ENCODE measurements around the gene ZDHHC21.

DNA sequence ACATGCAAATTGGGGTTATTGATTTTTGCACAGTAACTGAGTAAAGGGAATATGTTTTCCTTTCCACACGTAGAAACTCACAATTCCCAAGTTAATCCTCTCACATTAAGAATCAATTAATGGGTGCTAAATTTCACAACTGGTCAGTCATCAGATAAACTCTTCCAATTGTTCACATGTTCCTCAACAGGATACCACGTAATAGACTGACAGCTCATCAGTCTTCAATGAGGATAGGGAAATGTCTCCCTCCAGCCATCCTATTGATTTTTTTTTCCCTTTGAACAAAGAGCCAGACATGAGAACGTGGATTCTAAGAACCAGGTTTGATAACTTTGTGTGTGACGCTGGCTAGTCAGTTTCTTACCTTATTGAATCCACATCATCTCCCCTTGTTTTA is 30.1 kb upstream of the ZDHHC21 start:
- TF ChIP-seq, protein P1, sequence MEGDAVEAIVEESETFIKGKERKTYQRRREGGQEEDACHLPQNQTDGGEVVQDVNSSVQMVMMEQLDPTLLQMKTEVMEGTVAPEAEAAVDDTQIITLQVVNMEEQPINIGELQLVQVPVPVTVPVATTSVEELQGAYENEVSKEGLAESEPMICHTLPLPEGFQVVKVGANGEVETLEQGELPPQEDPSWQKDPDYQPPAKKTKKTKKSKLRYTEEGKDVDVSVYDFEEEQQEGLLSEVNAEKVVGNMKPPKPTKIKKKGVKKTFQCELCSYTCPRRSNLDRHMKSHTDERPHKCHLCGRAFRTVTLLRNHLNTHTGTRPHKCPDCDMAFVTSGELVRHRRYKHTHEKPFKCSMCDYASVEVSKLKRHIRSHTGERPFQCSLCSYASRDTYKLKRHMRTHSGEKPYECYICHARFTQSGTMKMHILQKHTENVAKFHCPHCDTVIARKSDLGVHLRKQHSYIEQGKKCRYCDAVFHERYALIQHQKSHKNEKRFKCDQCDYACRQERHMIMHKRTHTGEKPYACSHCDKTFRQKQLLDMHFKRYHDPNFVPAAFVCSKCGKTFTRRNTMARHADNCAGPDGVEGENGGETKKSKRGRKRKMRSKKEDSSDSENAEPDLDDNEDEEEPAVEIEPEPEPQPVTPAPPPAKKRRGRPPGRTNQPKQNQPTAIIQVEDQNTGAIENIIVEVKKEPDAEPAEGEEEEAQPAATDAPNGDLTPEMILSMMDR (IDR thresholded peaks at IDR 0.05): no peak
- TF ChIP-seq EZH2 (IDR thresholded peaks at IDR 0.05): no peak
